Adrenal gland (tissue), 5 donors: ENCODE results near the gene NPAS3.

ENCODE experiments used
- POLR2A ChIP-seq, 2 donors: fragments of 450-650 bp; IDR thresholded peaks; one replicate each; pipeline ENCODE4 v1.6.1; 2017; ENCODE audit warnings: antibody characterized with exemption in 2 of 2, mild to moderate bottlenecking in 2 of 2, moderate library complexity in 1 of 2
- TF ChIP-seq, protein P1 (sequence below), 6 experiments: fragments of 450-650 bp in 4 of 6; fragments of 200-600 bp in 2 of 6; sonication (generic) in 1 of 6; IDR thresholded peaks; 1 replicate in 5 of 6; 2 replicates in 1 of 6; pipeline versions ENCODE4 v1.5.1 to v1.8.0; 2016 to 2021; ENCODE audit warnings: antibody characterized with exemption in 6 of 6, mild to moderate bottlenecking in 2 of 6, moderate library complexity in 1 of 6
- donor health status: DM: no; HTN: no; CAD: no.

GRCh38 chr14:33606591-33606990, 667.9 kb downstream of the NPAS3 start:
- TF ChIP-seq, protein P1, sequence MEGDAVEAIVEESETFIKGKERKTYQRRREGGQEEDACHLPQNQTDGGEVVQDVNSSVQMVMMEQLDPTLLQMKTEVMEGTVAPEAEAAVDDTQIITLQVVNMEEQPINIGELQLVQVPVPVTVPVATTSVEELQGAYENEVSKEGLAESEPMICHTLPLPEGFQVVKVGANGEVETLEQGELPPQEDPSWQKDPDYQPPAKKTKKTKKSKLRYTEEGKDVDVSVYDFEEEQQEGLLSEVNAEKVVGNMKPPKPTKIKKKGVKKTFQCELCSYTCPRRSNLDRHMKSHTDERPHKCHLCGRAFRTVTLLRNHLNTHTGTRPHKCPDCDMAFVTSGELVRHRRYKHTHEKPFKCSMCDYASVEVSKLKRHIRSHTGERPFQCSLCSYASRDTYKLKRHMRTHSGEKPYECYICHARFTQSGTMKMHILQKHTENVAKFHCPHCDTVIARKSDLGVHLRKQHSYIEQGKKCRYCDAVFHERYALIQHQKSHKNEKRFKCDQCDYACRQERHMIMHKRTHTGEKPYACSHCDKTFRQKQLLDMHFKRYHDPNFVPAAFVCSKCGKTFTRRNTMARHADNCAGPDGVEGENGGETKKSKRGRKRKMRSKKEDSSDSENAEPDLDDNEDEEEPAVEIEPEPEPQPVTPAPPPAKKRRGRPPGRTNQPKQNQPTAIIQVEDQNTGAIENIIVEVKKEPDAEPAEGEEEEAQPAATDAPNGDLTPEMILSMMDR (IDR thresholded peaks at IDR 0.05), result no peak
- no peak for TF ChIP-seq POLR2A (IDR thresholded peaks at IDR 0.05)
